Breast epithelium (tissue), 3 donors: ENCODE measurements around the gene MACROD2.

Experiments
- POLR2A ChIP-seq: fragments of 450-650 bp; IDR thresholded peaks from one replicate; pipeline ENCODE4 v1.6.1; 2016; ENCODE audit warnings: antibody characterized with exemption, mild to moderate bottlenecking, moderate library complexity
- TF ChIP-seq, protein P1 (sequence below), 3 donors: fragments of 450-650 bp; IDR thresholded peaks; one replicate each; pipeline ENCODE4 v1.5.1; 2016 to 2017; ENCODE audit warnings: antibody characterized with exemption in 3 of 3, mild to moderate bottlenecking in 3 of 3, moderate library complexity in 3 of 3

DNA sequence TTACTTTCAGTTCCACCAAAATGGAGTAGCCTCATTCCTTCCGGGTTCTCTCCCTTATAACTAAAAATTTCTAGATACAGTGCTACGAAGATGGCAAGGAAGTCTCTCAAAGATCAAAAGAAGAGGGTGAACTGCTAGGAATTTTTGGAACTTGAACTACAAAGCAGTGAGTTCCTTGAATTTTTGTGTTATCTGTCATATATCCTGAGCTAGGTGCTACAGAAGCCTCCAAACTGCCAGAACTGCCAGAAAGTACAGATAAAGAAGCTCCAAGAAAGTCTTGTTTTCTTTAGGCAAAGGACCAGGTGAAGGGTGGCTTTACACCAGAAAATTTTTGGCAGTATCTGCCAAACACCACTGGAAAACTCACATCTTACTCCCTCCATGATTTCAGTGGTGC is 560.9 kb downstream of the MACROD2 start:
- TF ChIP-seq, protein P1, sequence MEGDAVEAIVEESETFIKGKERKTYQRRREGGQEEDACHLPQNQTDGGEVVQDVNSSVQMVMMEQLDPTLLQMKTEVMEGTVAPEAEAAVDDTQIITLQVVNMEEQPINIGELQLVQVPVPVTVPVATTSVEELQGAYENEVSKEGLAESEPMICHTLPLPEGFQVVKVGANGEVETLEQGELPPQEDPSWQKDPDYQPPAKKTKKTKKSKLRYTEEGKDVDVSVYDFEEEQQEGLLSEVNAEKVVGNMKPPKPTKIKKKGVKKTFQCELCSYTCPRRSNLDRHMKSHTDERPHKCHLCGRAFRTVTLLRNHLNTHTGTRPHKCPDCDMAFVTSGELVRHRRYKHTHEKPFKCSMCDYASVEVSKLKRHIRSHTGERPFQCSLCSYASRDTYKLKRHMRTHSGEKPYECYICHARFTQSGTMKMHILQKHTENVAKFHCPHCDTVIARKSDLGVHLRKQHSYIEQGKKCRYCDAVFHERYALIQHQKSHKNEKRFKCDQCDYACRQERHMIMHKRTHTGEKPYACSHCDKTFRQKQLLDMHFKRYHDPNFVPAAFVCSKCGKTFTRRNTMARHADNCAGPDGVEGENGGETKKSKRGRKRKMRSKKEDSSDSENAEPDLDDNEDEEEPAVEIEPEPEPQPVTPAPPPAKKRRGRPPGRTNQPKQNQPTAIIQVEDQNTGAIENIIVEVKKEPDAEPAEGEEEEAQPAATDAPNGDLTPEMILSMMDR (IDR thresholded peaks at IDR 0.05), result no peak
- no peak for TF ChIP-seq POLR2A
